Smooth muscle cell (in vitro differentiated cells): ENCODE data around the gene XRCC1. TPM values are rescaled to one million over a fixed set of nuclear protein-coding genes. Genes with fewer than 3 reads are reported as not detected.

Source experiments
- DNase-seq: peaks from one replicate; lab custom pipeline; 2025; ENCODE audit not compliant: unreplicated experiment; lab: John Stamatoyannopoulos, UW
- H2AFZ ChIP-seq: fragments of 200-600 bp; sonication (generic); 2 replicates; pipeline ENCODE4 v1.6.0; 2016; ENCODE audit warnings: antibody characterized with exemption, low read depth, mild to moderate bottlenecking
- H3F3A ChIP-seq: fragments of 200-600 bp; sonication (generic); 2 replicates; pipeline ENCODE4 v1.6.0; 2017; ENCODE audit warnings: antibody characterized with exemption, low read depth
- H3K27ac ChIP-seq: fragments of 200-600 bp; sonication (generic); 2 replicates; pipeline ENCODE4 v1.5.1; 2016; ENCODE audit warnings: low read depth, mild to moderate bottlenecking
- H3K27me3 ChIP-seq: fragments of 200-600 bp; sonication (generic); 2 replicates; pipeline ENCODE4 v1.6.1; 2016; ENCODE audit warnings: low read depth, mild to moderate bottlenecking
- H3K36me3 ChIP-seq: fragments of 200-600 bp; sonication (generic); 2 replicates; pipeline ENCODE4 v1.5.1; 2016; ENCODE audit warnings: low read depth
- H3K4me1 ChIP-seq: fragments of 200-600 bp; sonication (generic); 2 replicates; pipeline ENCODE4 v1.5.1; 2016; ENCODE audit warnings: low read depth
- H3K4me2 ChIP-seq: fragments of 200-600 bp; sonication (generic); 2 replicates; pipeline ENCODE4 v1.6.0; 2016; ENCODE audit warnings: mild to moderate bottlenecking
- H3K4me3 ChIP-seq: fragments of 200-600 bp; sonication (generic); 2 replicates; pipeline ENCODE4 v1.5.1; 2016; ENCODE audit warnings: mild to moderate bottlenecking
- H3K79me2 ChIP-seq: fragments of 200-600 bp; sonication (generic); 2 replicates; pipeline ENCODE4 v1.6.0; 2016; ENCODE audit warnings: low read depth, mild to moderate bottlenecking
- H3K9ac ChIP-seq: fragments of 200-600 bp; sonication (generic); 2 replicates; pipeline ENCODE4 v1.6.0; 2016; ENCODE audit warnings: low read depth
- H3K9me3 ChIP-seq: fragments of 200-600 bp; sonication (generic); replicated peaks from 2 replicates; pipeline ENCODE4 v1.5.1; 2016; ENCODE audit warnings: low read depth
- H4K20me1 ChIP-seq: fragments of 200-600 bp; sonication (generic); 2 replicates; pipeline ENCODE4 v1.6.0; 2016; ENCODE audit warnings: low read depth
- WGBS: methylation state at CpG from one replicate; pipeline ENCODE4 v1.1.7; 2016; ENCODE audit warnings: low lambda C conversion rate; 5-methylcytosine and 5-hydroxymethylcytosine counted together
- polyA plus RNA-seq: library from polyadenylated mRNA; unstranded; fragments of >200 nt; fragmentation: Nextera tagmentation; extraction: Ambion mirVana; gene quantifications from 2 replicates; pipeline ENCODE4 v1.2.1, GENCODE V29; 2016
- total RNA-seq: library from RNA; depleted of rRNA; stranded (reverse); fragments of >200 nt; gene quantifications from 2 replicates; pipeline ENCODE4 v1.2.3, GENCODE V29; 2014
- TF ChIP-seq, protein P1 (sequence below): fragments of 200-600 bp; sonication (generic); IDR thresholded peaks from 2 replicates; pipeline ENCODE4 v1.5.1; 2017; ENCODE audit warnings: borderline replicate concordance, mild to moderate bottlenecking, antibody characterized with exemption; ENCODE audit not compliant: insufficient read depth, poor library complexity, severe bottlenecking

The XRCC1 gene
- total and polyA plus RNA-seq, 2 experiments from 2014 or later = 24.9 to 35.1 TPM

DNA sequence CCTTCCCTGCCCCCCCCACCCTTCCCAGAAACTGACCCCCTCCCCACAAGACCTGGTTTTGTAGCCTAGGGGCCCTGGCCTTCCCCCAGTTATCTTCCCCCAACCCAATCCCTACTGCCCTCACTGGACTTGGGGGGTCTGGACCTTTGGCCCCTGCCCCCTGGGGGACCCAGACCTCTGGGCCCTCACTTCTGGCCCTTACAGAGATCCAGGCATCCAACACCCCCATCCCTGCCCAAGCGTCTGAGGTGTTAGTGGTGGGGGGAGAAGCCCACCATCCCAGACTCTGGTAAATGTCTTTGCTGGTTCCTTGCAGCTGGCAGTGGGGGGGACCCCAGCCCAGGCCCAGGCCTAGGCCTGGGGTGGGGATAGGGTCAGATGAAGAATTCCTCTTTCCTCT, 47.6 kb upstream of the XRCC1 start:
- peaks cover 14% of the 10 kb centered on the region for H3K4me1 ChIP-seq
- H2AFZ ChIP-seq = no peak overlapping the region
- no peaks in the 10 kb centered on the region for H4K20me1 ChIP-seq
- no peaks in the 10 kb centered on the region for H3K27me3 ChIP-seq
- 88% methylated on average over 1 of the region's 1 CpG for WGBS
- no peaks in the 10 kb centered on the region for H3K36me3 ChIP-seq
- TF ChIP-seq, protein P1, sequence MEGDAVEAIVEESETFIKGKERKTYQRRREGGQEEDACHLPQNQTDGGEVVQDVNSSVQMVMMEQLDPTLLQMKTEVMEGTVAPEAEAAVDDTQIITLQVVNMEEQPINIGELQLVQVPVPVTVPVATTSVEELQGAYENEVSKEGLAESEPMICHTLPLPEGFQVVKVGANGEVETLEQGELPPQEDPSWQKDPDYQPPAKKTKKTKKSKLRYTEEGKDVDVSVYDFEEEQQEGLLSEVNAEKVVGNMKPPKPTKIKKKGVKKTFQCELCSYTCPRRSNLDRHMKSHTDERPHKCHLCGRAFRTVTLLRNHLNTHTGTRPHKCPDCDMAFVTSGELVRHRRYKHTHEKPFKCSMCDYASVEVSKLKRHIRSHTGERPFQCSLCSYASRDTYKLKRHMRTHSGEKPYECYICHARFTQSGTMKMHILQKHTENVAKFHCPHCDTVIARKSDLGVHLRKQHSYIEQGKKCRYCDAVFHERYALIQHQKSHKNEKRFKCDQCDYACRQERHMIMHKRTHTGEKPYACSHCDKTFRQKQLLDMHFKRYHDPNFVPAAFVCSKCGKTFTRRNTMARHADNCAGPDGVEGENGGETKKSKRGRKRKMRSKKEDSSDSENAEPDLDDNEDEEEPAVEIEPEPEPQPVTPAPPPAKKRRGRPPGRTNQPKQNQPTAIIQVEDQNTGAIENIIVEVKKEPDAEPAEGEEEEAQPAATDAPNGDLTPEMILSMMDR = no peak
- H3K79me2 ChIP-seq = peaks cover 9% of the 10 kb centered on the region
- H3K4me2 ChIP-seq = no peak overlapping the region
- no peak for DNase-seq
- H3K4me3 ChIP-seq = no peak overlapping the region
- H3K27ac ChIP-seq = no peak overlapping the region
- no peaks in the 10 kb centered on the region for H3F3A ChIP-seq
- no peak overlapping the region for H3K9ac ChIP-seq
- H3K9me3 ChIP-seq = no peaks in the 10 kb centered on the region

DNA sequence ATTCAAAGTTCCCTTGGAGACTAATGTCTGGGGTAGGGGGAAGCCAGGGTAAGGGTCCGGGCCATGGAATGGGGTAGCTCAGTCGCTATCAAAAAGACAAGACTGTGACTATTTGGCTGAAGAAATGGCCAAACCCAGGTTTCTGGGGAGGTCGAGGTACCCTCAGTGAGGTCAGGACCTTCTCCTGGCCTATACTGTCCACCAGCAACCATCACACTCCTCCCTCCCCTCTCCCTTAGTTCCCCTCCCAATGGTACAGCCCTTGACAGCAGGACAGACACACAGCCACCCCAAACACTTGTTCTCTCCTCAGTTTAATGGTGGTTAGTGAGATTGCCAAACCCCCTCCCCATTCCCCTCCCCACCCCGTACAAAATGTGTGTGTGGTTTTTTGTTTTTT, 46.7 kb upstream of the XRCC1 start:
- Histone ChIP-seq H3K9me3 (no peaks in the 10 kb centered on the region), H2AFZ (no peak overlapping the region), H3K4me2 (no peak overlapping the region), H3K27me3 (no peaks in the 10 kb centered on the region), H3K27ac (no peak overlapping the region), H3K4me3 (no peak overlapping the region), H3K9ac (no peak overlapping the region), H3K79me2 (peaks cover 17% of the 10 kb centered on the region), H3K4me1 (peaks cover 14% of the 10 kb centered on the region), H4K20me1 (no peaks in the 10 kb centered on the region), H3F3A (no peaks in the 10 kb centered on the region), H3K36me3 (no peaks in the 10 kb centered on the region)
- no peak for DNase-seq
- TF ChIP-seq, protein P1 = no peak
- 95% methylated on average over 4 of the region's 4 CpGs for WGBS

DNA sequence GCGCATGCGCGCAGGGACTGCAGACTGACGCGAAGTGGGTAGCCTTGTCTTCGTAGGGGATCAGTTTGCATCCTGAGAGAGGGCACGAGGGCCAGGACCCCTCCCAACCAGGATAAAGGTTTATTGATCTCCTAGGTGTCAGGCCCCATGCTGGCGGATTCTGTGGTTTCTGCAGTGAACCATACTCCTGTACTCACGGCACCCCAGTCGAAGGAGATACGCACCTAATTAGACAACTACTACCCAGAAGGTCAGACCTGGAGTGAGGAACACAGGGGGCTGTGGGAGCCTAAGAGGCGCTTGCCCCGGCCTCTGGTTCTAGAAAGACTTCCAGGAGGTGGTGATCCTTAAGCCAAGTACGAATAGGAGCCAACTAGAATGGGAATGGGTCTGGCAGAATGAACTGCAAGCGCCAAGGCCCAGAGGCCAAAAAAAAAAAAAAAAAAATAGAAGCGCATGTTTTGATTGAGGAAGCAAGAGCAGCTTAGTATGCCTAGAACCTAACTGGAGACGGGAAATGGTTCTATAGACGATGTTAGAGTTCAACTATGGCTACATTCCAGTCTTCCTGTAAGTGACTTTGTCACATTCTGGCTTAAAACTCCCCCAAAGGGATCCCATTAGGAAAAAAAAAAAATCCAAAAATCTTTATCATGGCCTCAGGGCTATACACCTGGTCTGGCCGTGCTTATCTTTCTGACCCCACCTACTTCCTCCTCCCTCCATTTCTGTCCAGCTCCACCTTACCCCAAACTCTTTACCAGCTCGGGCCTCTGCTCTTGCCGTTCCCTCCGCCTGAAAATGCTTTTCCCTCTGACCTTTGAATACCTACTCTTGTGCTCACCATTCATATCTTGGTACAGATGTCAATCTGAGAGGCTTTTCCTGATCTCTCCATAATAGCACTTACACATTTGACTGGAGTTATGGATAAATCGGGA, 45.0 kb upstream of the XRCC1 start:
- TF ChIP-seq, protein P1 = no peak
- peak overlapping the region; percentile 93 for H3K9ac ChIP-seq
- H3K4me2 ChIP-seq = peak overlapping the region; percentile 98
- H3K27ac ChIP-seq = peak overlapping the region; percentile 91
- no peaks in the 10 kb centered on the region for H3K9me3 ChIP-seq
- no peaks in the 10 kb centered on the region for H3K36me3 ChIP-seq
- no peaks in the 10 kb centered on the region for H3K27me3 ChIP-seq
- H2AFZ ChIP-seq = peak overlapping the region; percentile 87
- H3F3A ChIP-seq = no peaks in the 10 kb centered on the region
- no peak for DNase-seq
- peaks cover 14% of the 10 kb centered on the region for H3K4me1 ChIP-seq
- no peaks in the 10 kb centered on the region for H4K20me1 ChIP-seq
- H3K4me3 ChIP-seq = peak overlapping the region; percentile 81
- WGBS = 58% methylated on average over 23 of the region's 23 CpGs
- H3K79me2 ChIP-seq = peaks cover 34% of the 10 kb centered on the region
